Esophagus squamous epithelium (tissue), 5 donors: Measurements from ENCODE around the gene PRKAR2B. TPM values are rescaled to one million over a fixed set of nuclear protein-coding genes. Genes with fewer than 3 reads are reported as not detected.

ENCODE experiments used
- DNase-seq: peaks from one replicate; lab custom pipeline; 2025; lab: John Stamatoyannopoulos, UW
- H3K27ac ChIP-seq, 4 donors: fragments of 200-600 bp; sonication (generic); one replicate each; pipeline ENCODE4 v1.5.1; 2016 to 2019; ENCODE audit warnings: mild to moderate bottlenecking in 1 of 4
- H3K27me3 ChIP-seq, 4 donors: fragments of 200-600 bp; sonication (generic); 1 replicate in 3 of 4; 2 replicates in 1 of 4; pipeline versions ENCODE4 v1.5.1 to v1.6.0; 2017 to 2021; ENCODE audit warnings: antibody characterized with exemption in 1 of 4
- H3K36me3 ChIP-seq, 3 donors: fragments of 200-600 bp; sonication (generic); one replicate each; pipeline ENCODE4 v1.5.1; 2016 to 2019
- H3K4me1 ChIP-seq, 3 donors: fragments of 200-600 bp; sonication (generic); one replicate each; pipeline ENCODE4 v1.5.1; 2017 to 2019
- H3K4me3 ChIP-seq, 4 donors: fragments of 200-600 bp; sonication (generic); 1 replicate in 3 of 4; 2 replicates in 1 of 4; pipeline ENCODE4 v1.5.1; 2016 to 2019; ENCODE audit warnings: mild to moderate bottlenecking in 2 of 4, moderate library complexity in 1 of 4
- H3K9me3 ChIP-seq, 3 donors: fragments of 200-600 bp; sonication (generic); one replicate each; pipeline ENCODE4 v1.5.1; 2016 to 2019
- POLR2A ChIP-seq, 4 donors: fragments of 450-650 bp; IDR thresholded peaks; one replicate each; pipeline ENCODE4 v1.6.1; 2017; ENCODE audit warnings: antibody characterized with exemption in 4 of 4, mild to moderate bottlenecking in 4 of 4, moderate library complexity in 3 of 4
- WGBS, 2 donors: methylation state at CpG; one replicate each; pipeline ENCODE4 v1.1.5; 2018; 5-methylcytosine and 5-hydroxymethylcytosine counted together
- intact Hi-C: fragments of 100-400 bp; cut with DNase I; formaldehyde crosslinking; loops from one replicate; pipeline ENCODE4 v1.15.0; 2022
- total RNA-seq, 4 donors: library from RNA; depleted of rRNA; stranded (reverse); fragments of >200 nt; gene quantifications; one replicate each; pipeline ENCODE4 v1.1.0, GENCODE V29; 2016
- TF ChIP-seq, protein P1 (sequence below), 6 experiments: fragments of 450-650 bp in 4 of 6; fragments of 200-600 bp in 2 of 6; sonication (generic) in 2 of 6; IDR thresholded peaks; one replicate each; pipeline ENCODE4 v1.5.1; 2016 to 2019; ENCODE audit warnings: antibody characterized with exemption in 6 of 6, mild to moderate bottlenecking in 4 of 6, moderate library complexity in 4 of 6
- donor health status: DM: yes; HTN: yes; CAD: no.

PRKAR2B gene
- total RNA-seq, 4 donors from 2014 or later: 1.1 to 23.1 (median 4.2) TPM

DNA sequence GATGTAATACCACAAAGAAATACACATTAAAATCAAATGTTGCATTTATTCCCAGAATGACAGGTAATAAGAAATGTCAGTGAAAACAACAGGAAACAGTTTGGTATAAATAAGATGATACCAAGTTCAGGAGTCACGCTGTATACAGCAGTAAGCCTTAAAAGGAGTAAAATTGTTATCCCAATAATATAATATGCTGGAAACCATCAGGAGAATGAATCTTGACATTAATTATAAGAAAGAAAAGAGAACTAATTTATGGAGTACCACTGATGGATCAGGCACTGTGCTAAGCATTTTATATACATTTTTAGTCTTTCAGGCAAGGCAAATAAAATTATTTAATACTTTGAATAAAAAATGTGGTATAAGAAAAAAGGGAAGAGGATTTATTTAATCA lies 27.6 kb downstream of the PRKAR2B start:
- Histone ChIP-seq H3K9me3 (no peaks in the 10 kb centered on the region), H3K36me3 (no peaks in the 10 kb centered on the region), H3K4me3 (no peak overlapping the region), H3K4me1 (peaks cover 0 to 9% (median 4%) of the 10 kb centered on the region in 3 donors), H3K27ac (no peak overlapping the region), H3K27me3 (no peaks in the 10 kb centered on the region)
- no peak for DNase-seq
- intact Hi-C loops: no loop called here
- TF ChIP-seq, protein P1, sequence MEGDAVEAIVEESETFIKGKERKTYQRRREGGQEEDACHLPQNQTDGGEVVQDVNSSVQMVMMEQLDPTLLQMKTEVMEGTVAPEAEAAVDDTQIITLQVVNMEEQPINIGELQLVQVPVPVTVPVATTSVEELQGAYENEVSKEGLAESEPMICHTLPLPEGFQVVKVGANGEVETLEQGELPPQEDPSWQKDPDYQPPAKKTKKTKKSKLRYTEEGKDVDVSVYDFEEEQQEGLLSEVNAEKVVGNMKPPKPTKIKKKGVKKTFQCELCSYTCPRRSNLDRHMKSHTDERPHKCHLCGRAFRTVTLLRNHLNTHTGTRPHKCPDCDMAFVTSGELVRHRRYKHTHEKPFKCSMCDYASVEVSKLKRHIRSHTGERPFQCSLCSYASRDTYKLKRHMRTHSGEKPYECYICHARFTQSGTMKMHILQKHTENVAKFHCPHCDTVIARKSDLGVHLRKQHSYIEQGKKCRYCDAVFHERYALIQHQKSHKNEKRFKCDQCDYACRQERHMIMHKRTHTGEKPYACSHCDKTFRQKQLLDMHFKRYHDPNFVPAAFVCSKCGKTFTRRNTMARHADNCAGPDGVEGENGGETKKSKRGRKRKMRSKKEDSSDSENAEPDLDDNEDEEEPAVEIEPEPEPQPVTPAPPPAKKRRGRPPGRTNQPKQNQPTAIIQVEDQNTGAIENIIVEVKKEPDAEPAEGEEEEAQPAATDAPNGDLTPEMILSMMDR (IDR thresholded peaks at IDR 0.05): no peak
- TF ChIP-seq POLR2A (IDR thresholded peaks at IDR 0.05): no peak
- WGBS, 2 donors: 86 to 100% methylated on average over 1 of the region's 1 CpG

DNA sequence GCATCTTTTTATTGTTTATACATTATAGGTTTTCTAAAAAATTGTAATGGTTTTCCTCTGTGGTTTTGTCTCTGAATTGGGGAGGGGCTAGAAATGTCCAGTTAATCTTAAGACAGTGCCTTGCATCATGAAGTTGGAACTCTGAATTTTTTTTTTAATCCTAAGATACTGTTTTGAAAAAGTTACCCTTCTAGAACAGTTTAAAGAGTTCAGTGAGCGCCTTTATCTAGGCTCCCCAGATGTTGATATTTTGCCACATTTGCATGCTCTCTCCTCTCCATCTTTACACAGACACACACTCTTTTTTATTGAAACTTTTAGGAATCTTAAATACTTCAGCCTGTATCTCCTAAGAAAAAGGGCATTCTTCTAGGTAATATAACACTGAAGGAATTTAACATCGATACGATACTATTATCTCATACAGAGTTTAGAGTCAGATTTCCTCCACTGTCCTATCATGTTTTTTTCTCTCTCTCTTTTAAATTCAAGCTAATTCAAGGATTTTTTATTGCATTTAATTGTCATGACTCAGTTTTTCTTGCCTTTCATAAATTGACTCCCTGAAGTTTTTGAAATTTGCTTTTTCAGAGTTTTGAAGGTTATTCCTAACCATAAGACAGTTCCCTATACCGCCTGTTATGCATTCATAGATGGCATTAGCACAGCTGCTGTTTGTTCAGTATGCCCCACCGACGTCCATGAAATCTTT lies 31.5 kb downstream of the PRKAR2B start:
- Histone ChIP-seq H3K27ac (no peak overlapping the region), H3K36me3 (no peaks in the 10 kb centered on the region), H3K4me1 (peaks cover 0 to 5% (median 0%) of the 10 kb centered on the region in 3 donors), H3K9me3 (no peaks in the 10 kb centered on the region), H3K27me3 (no peaks in the 10 kb centered on the region), H3K4me3 (no peak overlapping the region)
- intact Hi-C loops: no loop called here
- no peak for DNase-seq
- WGBS, 2 donors: 79 to 84% methylated on average over 6 of the region's 6 CpGs
- no peak for TF ChIP-seq POLR2A (IDR thresholded peaks at IDR 0.05)
- TF ChIP-seq, protein P1 (IDR thresholded peaks at IDR 0.05): no peak

DNA sequence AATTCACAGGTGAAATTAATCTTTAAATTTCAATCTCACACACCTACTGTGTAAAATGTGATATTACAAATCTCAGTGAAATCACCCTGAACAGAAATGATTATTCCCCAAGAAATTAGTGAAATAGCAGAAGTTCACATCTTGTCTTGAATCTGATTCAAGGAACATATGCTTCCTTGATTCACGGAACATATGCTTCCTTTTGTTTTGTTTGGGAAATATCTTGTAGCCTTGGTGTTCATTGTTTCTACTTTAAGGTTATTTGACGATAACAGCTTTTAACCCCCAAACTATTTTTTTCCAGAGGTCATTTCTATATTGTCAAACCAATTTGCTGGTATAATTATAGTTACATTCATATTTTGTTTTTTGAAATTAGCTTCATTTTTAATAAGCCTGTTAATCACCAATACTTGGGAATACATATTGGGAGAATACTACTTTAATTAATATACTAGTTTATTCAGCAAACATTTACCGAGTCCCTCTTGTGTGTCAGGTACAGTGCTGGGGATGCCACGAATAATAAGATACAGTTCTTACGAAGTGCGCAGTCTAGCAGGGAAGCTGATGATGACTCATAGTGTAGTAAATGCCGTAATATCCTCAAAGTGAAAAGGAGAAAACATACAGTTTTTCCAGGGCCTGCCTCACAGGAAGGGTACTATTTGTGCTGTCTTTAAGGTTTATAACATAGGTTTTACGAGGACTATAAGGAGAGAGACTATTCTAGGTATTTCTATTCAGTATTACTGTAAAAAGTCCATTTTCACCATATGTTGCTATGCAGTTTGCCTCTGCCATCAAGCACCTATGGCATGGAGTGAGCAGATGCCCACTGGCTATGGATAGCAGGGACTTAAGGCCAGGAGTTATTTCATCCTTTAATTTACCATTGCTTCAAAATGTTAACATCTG lies 32.5 kb downstream of the PRKAR2B start:
- Histone ChIP-seq H3K4me1 (peaks cover 0 to 5% (median 0%) of the 10 kb centered on the region in 3 donors), H3K27ac (no peak overlapping the region), H3K4me3 (no peak overlapping the region), H3K9me3 (no peaks in the 10 kb centered on the region), H3K27me3 (no peaks in the 10 kb centered on the region), H3K36me3 (no peaks in the 10 kb centered on the region)
- TF ChIP-seq POLR2A (IDR thresholded peaks at IDR 0.05): no peak
- TF ChIP-seq, protein P1 (IDR thresholded peaks at IDR 0.05): no peak
- intact Hi-C loops: no loop called here
- WGBS, 2 donors: 72 to 81% methylated on average over 8 of the region's 8 CpGs
- no peak for DNase-seq

DNA sequence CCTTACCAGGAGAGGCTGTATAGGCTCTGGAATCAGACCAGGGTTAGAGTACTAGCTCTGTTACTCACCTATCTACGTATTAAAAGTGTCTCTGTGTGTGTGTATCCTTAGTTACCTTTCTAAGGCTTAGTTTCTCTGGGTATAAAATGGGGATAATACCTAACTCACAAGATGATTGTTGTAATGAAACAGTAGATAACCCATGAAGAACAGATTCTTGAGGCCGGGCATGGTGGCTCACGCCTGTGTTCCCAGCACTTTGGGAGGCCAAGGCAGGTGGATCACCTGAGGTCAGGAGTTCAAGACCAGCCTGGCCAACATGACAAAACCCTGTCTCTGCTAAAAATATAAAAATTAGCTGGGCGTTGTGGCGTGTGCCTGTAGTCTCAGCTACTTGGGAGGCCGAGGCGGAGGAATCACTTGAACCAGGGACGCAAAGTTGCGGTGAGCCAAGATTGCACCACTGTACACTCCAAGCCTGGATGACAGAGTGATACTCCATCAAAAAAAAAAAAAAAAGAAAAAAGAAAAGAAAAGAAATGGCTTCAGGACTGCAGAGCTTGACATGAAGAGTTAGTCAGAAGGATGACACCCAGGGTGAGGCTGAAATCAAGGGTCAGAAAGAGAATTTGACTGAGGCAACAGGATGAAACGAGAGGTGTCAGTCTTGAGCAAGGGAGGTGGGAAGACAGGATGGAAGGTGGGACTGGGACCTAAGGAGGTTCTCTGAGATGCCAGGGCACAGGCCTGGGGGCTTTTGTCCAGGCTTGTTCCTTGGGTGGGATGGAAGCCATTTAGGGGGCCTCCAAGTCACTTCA lies 33.4 kb downstream of the PRKAR2B start:
- Histone ChIP-seq H3K4me3 (no peak overlapping the region), H3K27me3 (no peaks in the 10 kb centered on the region), H3K36me3 (no peaks in the 10 kb centered on the region), H3K27ac (no peak overlapping the region), H3K4me1 (peaks cover 0 to 5% (median 0%) of the 10 kb centered on the region in 3 donors), H3K9me3 (no peaks in the 10 kb centered on the region)
- TF ChIP-seq, protein P1 (IDR thresholded peaks at IDR 0.05): no peak
- no peak for TF ChIP-seq POLR2A (IDR thresholded peaks at IDR 0.05)
- intact Hi-C loops: no loop called here
- no peak for DNase-seq
- WGBS, 2 donors: 86 to 93% methylated on average over 7 to 9 of the region's 10 CpGs
